Measurements from ENCODE around the gene CASP3.
"Not testable (repeated sequence)": the region's sequence is repeated elsewhere in the genome, so short reads cannot be mapped to it uniquely, and the experiment has no call there.

CASP3 gene

GRCh38 chr4:184643731-184644130 lies 5.5 kb downstream of the CASP3 start:
- no peak overlapping the region for H3K4me3 ChIP-seq (ENCODE audit: low read length)
- DNase-seq (ENCODE audit: low read depth, low spot score): no peak

- H3K4me3 ChIP-seq (ENCODE audit: low read length): no peak overlapping the region
- no peak for DNase-seq (ENCODE audit: low read depth, low spot score)
Observed at GRCh38 chr4:184641451-184641850, 7.8 kb downstream of the CASP3 start.

- no peak for DNase-seq (ENCODE audit: low read depth, low spot score)
- H3K4me3 ChIP-seq (ENCODE audit: low read length): no peak overlapping the region
Observed at GRCh38 chr4:184641022-184641421, 8.2 kb downstream of the CASP3 start.

GRCh38 chr4:184636897-184637296 lies 12.3 kb downstream of the CASP3 start:
- H3K4me3 ChIP-seq (ENCODE audit: low read length): no peak overlapping the region
- no peak for DNase-seq (ENCODE audit: low read depth, low spot score)

- H3K4me3 ChIP-seq (ENCODE audit: low read length): no peak overlapping the region
- no peak for DNase-seq (ENCODE audit: low read depth, low spot score)
Observed at GRCh38 chr4:184636144-184636543, 13.1 kb downstream of the CASP3 start.

- DNase-seq (ENCODE audit: low read depth, low spot score): no peak
- H3K4me3 ChIP-seq (ENCODE audit: low read length): no peak overlapping the region
Observed at GRCh38 chr4:184635381-184635780, 13.9 kb downstream of the CASP3 start.

- no peak overlapping the region for H3K4me3 ChIP-seq (ENCODE audit: low read length)
- DNase-seq (ENCODE audit: low read depth, low spot score): no peak
Observed at GRCh38 chr4:184632842-184633241, 16.4 kb downstream of the CASP3 start.

GRCh38 chr4:184628103-184628502 lies 21.1 kb downstream of the CASP3 start:
- no peak overlapping the region for H3K4me3 ChIP-seq (ENCODE audit: low read length)
- DNase-seq (ENCODE audit: low read depth, low spot score): no peak

- peak; percentile 73 for DNase-seq (ENCODE audit: low read depth, low spot score)
- not testable (repeated sequence) for H3K4me3 ChIP-seq (ENCODE audit: low read length)
Observed at GRCh38 chr4:184625783-184626596, 23.3 kb downstream of the CASP3 start.

- no peak overlapping the region for H3K4me3 ChIP-seq (ENCODE audit: low read length)
- no peak for DNase-seq (ENCODE audit: low read depth, low spot score)
Observed at GRCh38 chr4:184624972-184625554, 24.2 kb downstream of the CASP3 start.

- DNase-seq (ENCODE audit: low read depth, low spot score); H3K4me3 ChIP-seq (ENCODE audit: low read length): not testable (repeated sequence)
Observed at GRCh38 chr4:184624504-184624903, 24.7 kb downstream of the CASP3 start.

GRCh38 chr4:184621518-184621917 lies 27.7 kb downstream of the CASP3 start:
- no peak overlapping the region for H3K4me3 ChIP-seq (ENCODE audit: low read length)
- no peak for DNase-seq (ENCODE audit: low read depth, low spot score)

- H3K4me3 ChIP-seq (ENCODE audit: low read length): no peak overlapping the region
- DNase-seq (ENCODE audit: low read depth, low spot score): no peak
Observed at GRCh38 chr4:184620212-184620867, 28.9 kb downstream of the CASP3 start.

GRCh38 chr4:184617600-184618196 lies 31.5 kb downstream of the CASP3 start:
- no peak overlapping the region for H3K4me3 ChIP-seq (ENCODE audit: low read length)
- DNase-seq (ENCODE audit: low read depth, low spot score): no peak

- DNase-seq (ENCODE audit: low read depth, low spot score): no peak
Observed at GRCh38 chr4:184616633-184617551, 32.4 kb downstream of the CASP3 start.

GRCh38 chr4:184616168-184616567 lies 33.1 kb downstream of the CASP3 start:
- not testable (repeated sequence) for DNase-seq (ENCODE audit: low read depth, low spot score); H3K4me3 ChIP-seq (ENCODE audit: low read length)

More at GRCh38 chr4:184616633-184617551, 32.4 kb downstream of the CASP3 start:
- H3K4me3 ChIP-seq (ENCODE audit: low read length): no peak overlapping the region

GRCh38 chr4:184614509-184614908 lies 34.7 kb downstream of the CASP3 start:
- H3K4me3 ChIP-seq (ENCODE audit: low read length): no peak overlapping the region
- no peak for DNase-seq (ENCODE audit: low read depth, low spot score)

- H3K4me3 ChIP-seq (ENCODE audit: low read length): no peak overlapping the region
- no peak for DNase-seq (ENCODE audit: low read depth, low spot score)
Observed at GRCh38 chr4:184613405-184613804, 35.8 kb downstream of the CASP3 start.

GRCh38 chr4:184612074-184612473 lies 37.2 kb downstream of the CASP3 start:
- H3K4me3 ChIP-seq (ENCODE audit: low read length): no peak overlapping the region
- no peak for DNase-seq (ENCODE audit: low read depth, low spot score)
